Fibroblast of pulmonary artery (primary cell): ENCODE results near the gene LACTB.

Experiments
- DNase-seq: peaks from one replicate; pipeline ENCODE4 v3.0.0-alpha.2; 2010; ENCODE audit warnings: low read depth
- H3K4me3 ChIP-seq: replicated peaks from 2 replicates; pipeline ENCODE4 v1.5.1; 2011; ENCODE audit warnings: low read depth, mild to moderate bottlenecking, control low read depth, low read length, moderate library complexity
- TF ChIP-seq, protein P1 (sequence below): IDR thresholded peaks from 2 replicates; pipeline ENCODE4 v1.5.1; 2011; ENCODE audit warnings: mild to moderate bottlenecking, control low read depth, low read length, inconsistent platforms; ENCODE audit errors: missing control alignments

LACTB gene

DNA sequence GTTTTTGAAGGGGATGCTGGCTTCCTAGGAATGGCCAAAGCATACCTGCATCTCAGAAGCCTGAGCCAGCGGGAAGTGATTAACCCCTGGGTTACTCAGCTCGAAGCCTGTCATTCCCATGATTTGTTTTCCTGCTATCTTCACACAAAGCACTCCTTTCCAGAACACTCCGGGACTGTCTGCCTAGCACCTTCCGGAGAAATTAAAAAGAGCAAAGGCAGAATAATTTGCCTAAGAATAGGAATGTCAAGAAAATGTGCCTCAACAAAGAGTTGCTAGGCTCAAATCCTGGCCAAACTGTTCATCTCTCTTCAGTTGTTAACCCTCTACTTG, 45.0 kb upstream of the LACTB start:
- no peak overlapping the region for H3K4me3 ChIP-seq
- no peak for DNase-seq
- TF ChIP-seq, protein P1, sequence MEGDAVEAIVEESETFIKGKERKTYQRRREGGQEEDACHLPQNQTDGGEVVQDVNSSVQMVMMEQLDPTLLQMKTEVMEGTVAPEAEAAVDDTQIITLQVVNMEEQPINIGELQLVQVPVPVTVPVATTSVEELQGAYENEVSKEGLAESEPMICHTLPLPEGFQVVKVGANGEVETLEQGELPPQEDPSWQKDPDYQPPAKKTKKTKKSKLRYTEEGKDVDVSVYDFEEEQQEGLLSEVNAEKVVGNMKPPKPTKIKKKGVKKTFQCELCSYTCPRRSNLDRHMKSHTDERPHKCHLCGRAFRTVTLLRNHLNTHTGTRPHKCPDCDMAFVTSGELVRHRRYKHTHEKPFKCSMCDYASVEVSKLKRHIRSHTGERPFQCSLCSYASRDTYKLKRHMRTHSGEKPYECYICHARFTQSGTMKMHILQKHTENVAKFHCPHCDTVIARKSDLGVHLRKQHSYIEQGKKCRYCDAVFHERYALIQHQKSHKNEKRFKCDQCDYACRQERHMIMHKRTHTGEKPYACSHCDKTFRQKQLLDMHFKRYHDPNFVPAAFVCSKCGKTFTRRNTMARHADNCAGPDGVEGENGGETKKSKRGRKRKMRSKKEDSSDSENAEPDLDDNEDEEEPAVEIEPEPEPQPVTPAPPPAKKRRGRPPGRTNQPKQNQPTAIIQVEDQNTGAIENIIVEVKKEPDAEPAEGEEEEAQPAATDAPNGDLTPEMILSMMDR = no peak

DNA sequence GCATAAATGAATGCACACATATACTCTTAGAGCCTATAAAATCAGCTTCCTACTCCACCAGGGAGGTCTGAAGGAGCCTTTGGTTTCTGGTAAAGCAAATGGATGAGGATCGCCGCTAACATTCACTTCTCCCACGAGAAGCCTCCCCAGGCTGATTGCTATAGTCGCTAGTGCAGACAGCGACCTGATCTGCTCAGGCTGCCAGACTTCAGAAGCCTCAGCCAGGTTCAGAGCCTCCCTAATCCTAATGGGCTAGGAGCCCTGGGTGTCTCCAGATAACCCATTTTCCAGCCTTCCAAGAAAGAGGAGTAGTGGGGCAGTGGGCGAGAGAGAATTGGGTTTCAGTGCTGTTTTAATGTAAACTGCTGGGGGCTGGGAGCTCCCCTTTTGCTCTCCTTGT, 43.7 kb upstream of the LACTB start:
- H3K4me3 ChIP-seq = no peak overlapping the region
- TF ChIP-seq, protein P1 = no peak
- no peak for DNase-seq

DNA sequence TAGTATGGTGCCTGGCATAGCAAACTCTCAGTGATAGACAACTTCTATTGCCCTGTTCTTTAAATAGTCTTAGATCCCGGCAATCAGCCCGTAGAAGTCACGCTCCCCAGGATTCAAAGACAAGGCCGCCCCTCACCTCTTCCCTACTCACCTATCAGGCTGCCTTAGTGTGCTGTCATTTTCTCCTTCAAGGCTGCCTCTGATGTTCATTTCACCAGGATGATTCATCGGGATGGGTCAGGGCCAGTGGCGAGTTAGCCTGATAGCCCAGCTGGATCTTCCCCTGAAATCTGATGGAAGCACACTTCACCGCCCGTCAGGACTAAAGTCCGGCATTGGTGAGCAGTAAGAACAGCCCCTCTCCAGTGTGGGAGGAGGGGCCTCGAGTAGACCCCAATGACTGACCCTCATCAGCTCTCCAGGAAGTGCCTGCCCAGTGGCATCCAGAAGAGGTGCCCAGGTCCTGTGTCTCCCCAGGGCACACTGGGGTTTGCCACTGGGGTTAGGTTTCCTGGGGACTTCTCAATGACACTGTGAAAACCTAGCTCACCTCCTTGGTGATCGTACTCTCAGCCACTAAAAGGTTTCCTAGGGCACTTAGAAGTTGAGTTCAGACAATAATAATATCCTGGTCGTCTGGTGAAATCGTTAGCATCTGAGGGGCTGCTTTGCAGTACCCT, 41.6 kb upstream of the LACTB start:
- TF ChIP-seq, protein P1 = no peak
- H3K4me3 ChIP-seq = no peak overlapping the region
- DNase-seq = no peak

DNA sequence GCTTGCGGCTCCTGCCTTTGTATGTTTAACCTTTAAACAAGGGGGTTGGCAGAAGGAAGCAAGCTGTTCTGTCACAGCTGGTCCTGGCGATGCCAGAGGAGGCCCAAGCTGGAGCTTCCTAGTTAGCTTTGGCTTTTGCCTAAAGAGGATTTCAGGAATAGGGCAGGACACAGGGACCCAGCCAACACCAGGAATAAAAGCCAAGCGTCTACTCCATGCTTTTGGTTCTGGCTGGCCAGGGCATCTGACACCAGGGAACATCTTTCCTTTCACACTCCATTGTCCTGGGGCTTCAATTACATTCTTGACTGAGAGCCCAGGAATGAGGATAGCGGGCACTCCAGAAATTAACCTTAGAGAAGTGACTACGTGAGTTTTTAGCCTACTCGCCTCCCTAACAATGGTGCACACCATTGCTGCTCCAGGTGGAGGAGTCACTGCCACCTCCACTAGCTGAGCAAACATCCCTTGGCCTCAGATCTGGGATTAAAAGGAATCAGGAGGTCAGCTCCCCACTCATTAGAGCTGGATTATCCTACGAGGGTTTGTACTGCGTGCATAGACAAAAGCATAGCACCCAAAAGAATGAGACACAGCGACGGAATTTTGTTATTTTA, 40.9 kb upstream of the LACTB start:
- TF ChIP-seq, protein P1 = no peak
- no peak overlapping the region for H3K4me3 ChIP-seq
- DNase-seq = no peak

DNA sequence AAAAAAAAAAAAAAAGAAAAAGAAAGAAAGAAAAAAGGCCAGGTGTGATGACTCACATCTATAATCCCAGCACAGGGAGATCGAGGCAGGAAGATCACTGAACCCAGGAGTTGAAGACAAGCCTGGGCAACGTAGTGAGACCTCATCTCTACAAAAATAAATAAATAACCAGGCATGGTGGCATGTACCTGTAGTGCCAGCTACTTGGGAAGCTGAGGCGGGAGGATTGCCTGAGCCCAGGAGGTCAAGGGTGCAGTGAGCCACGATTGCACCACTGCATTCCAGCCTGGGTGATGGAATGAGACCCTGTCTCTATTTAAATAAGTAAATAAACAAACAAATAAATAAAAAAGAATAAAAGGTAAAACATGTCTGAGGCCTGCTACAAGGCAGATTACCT, 39.3 kb upstream of the LACTB start:
- TF ChIP-seq, protein P1 = no peak
- DNase-seq = no peak
- no peak overlapping the region for H3K4me3 ChIP-seq

DNA sequence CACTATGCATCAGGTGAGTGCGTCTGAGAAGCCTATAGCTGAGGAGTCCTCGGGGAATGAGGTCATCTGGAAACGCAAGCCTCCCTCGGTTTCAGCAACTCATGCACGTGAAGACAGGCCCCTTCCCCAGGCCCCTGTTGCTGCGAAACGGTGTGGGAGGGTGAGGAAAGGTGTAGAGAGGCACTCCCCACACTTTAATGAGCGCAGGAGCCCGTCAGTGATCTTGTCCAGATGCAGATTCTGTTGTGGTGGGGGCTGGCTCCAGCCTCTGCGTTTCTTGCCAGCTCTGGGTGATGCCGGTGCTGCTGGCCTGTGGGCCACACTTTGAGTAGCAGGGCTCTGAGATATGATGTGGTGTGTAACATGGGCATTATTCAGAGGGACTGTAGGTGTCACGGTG, 38.6 kb upstream of the LACTB start:
- DNase-seq = no peak
- TF ChIP-seq, protein P1 = no peak
- H3K4me3 ChIP-seq = no peak overlapping the region

DNA sequence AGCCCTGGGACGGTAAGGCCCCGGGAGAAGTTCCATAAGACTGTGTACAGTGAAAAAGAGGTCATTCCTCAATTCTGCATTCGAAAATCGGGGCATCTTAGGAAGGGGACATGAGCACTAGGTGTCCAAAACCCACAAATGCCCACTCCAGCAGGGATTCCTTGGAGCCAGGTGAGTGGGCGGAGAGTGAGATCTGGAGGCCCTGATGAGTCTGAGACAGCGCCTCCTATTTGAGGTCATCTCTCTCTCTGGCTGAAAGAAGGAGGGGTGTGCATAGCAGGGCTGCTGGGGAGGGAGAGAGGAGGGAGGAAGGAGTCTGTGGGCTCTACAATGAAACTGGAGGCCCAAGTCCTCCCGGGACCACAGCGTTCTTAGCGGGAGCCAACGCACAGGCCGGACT, 38.1 kb upstream of the LACTB start:
- TF ChIP-seq, protein P1 = no peak
- no peak for DNase-seq
- no peak overlapping the region for H3K4me3 ChIP-seq
